22Rv1 (cell line): ENCODE measurements around the gene PDE4B.

Source experiments
- ZFX ChIP-seq: fragments of 450-650 bp; IDR thresholded peaks from 2 replicates; pipeline ENCODE4 v1.6.1; 2017; ENCODE audit warnings: antibody characterized with exemption, borderline replicate concordance
- TF ChIP-seq, protein P1 (sequence below): fragments of 450-650 bp; IDR thresholded peaks from 2 replicates; pipeline ENCODE4 v1.5.1; 2017; ENCODE audit warnings: mild to moderate bottlenecking

DNA sequence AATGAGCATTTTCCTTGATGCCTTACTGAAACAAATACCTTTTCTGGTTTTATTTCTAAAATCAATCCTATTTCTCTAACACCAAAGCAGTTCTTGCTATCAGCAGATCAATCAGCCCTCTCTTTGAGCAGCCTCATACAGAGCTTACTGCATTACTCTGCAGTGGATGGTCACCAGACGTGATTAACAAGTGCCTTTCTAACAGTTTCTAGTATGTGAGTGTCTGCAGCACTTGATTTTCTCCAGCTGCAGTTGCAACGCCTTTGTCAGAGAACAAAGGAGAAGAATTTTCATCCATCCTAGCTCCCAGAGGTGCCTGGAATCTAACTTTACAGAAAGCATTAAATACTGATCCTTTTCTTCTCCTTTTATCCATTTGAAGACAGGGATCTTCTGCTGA is 563.9 kb downstream of the PDE4B start:
- TF ChIP-seq, protein P1, sequence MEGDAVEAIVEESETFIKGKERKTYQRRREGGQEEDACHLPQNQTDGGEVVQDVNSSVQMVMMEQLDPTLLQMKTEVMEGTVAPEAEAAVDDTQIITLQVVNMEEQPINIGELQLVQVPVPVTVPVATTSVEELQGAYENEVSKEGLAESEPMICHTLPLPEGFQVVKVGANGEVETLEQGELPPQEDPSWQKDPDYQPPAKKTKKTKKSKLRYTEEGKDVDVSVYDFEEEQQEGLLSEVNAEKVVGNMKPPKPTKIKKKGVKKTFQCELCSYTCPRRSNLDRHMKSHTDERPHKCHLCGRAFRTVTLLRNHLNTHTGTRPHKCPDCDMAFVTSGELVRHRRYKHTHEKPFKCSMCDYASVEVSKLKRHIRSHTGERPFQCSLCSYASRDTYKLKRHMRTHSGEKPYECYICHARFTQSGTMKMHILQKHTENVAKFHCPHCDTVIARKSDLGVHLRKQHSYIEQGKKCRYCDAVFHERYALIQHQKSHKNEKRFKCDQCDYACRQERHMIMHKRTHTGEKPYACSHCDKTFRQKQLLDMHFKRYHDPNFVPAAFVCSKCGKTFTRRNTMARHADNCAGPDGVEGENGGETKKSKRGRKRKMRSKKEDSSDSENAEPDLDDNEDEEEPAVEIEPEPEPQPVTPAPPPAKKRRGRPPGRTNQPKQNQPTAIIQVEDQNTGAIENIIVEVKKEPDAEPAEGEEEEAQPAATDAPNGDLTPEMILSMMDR, result no peak
- TF ChIP-seq ZFX, result no peak
